GM20000 (cell line): ENCODE results near the gene IHH.
A peak's percentile ranks its signal among the peaks of the same experiment; 100 is the strongest.

Experiments
- DNase-seq: peaks from one replicate; pipeline ENCODE4 v3.0.0; 2012; ENCODE audit warnings: low spot score
- CTCF ChIP-seq: IDR thresholded peaks from 2 replicates; pipeline ENCODE4 v1.5.1; 2012; ENCODE audit warnings: mild to moderate bottlenecking, control low read depth; ENCODE audit errors: extremely low read depth, missing control alignments

Gene IHH

GRCh38 chr2:219084791-219085190, 24.1 kb upstream of the IHH start:
- DNase-seq: no peak
- TF ChIP-seq CTCF: no peak

GRCh38 chr2:219082332-219082958, 21.7 kb upstream of the IHH start:
- no peak for TF ChIP-seq CTCF
- no peak for DNase-seq

GRCh38 chr2:219081701-219082331, 21.1 kb upstream of the IHH start:
- TF ChIP-seq CTCF: no peak
- DNase-seq: no peak

- TF ChIP-seq CTCF: no peak
- DNase-seq: no peak
Measured at GRCh38 chr2:219081096-219081495, 20.4 kb upstream of the IHH start.

- no peak for DNase-seq
- TF ChIP-seq CTCF: no peak
Measured at GRCh38 chr2:219079417-219079816, 18.7 kb upstream of the IHH start.

GRCh38 chr2:219078951-219079350, 18.2 kb upstream of the IHH start:
- no peak for DNase-seq
- no peak for TF ChIP-seq CTCF

GRCh38 chr2:219078126-219078525, 17.4 kb upstream of the IHH start:
- peak; percentile 13 for DNase-seq
- TF ChIP-seq CTCF: no peak
